PC-3 (cell line): Measurements from ENCODE around the gene MYH10.

Source experiments
- CTCF ChIP-seq: fragments of 300-600 bp; sonication (generic); conservative IDR thresholded peaks from 2 replicates; pipeline ENCODE4 v1.5.1; 2017; ENCODE audit warnings: antibody characterized with exemption, low read depth, mild to moderate bottlenecking, low read length
- EZH2 ChIP-seq: fragments of 300-600 bp; sonication (generic); IDR thresholded peaks from one replicate; pipeline ENCODE4 v1.6.1; 2017; ENCODE audit warnings: antibody characterized with exemption, mild to moderate bottlenecking, low read length; ENCODE audit not compliant: unreplicated experiment
- EZH2phosphoT487 ChIP-seq: fragments of 300-600 bp; sonication (generic); IDR thresholded peaks from 2 replicates; pipeline ENCODE4 v1.6.1; 2018; ENCODE audit warnings: mild to moderate bottlenecking, antibody characterized with exemption, low read length, borderline replicate concordance

GRCh38 chr17:8623591-8623990, 6.9 kb downstream of the MYH10 start:
- TF ChIP-seq CTCF, result no peak
- no peak for TF ChIP-seq EZH2
- no peak for TF ChIP-seq EZH2phosphoT487
